Stimulated activated CD8-positive, alpha-beta memory T cell treated with anti-CD3 and anti-CD28 coated beads, Interleukin-2, amount 100 ng/mL, for 1 hour (primary cell): ENCODE data around the gene CAGE1.
"Not testable (repeated sequence)": the region's sequence is repeated elsewhere in the genome, so short reads cannot be mapped to it uniquely, and the experiment has no call there.

Experiments used
- DNase-seq, 2 donors: peaks; one replicate each; pipeline ENCODE4 v3.0.0-alpha.2; 2020; ENCODE audit warnings: low read depth in 2 of 2

The CAGE1 gene

GRCh38 chr6:7339007-7339732 is 50.4 kb downstream of the CAGE1 start:
- not testable (repeated sequence) for DNase-seq

- no peak for DNase-seq
Observed at GRCh38 chr6:7338031-7338430, 51.5 kb downstream of the CAGE1 start.

GRCh38 chr6:7335519-7335918 is 54.0 kb downstream of the CAGE1 start:
- no peak for DNase-seq

GRCh38 chr6:7334685-7335084 is 54.9 kb downstream of the CAGE1 start:
- no peak for DNase-seq

- DNase-seq = no peak
Observed at GRCh38 chr6:7332090-7332745, 57.3 kb downstream of the CAGE1 start.

GRCh38 chr6:7331452-7331851 is 58.1 kb downstream of the CAGE1 start:
- DNase-seq = no peak

GRCh38 chr6:7328243-7328642 is 61.3 kb downstream of the CAGE1 start:
- DNase-seq = no peak

GRCh38 chr6:7325750-7326149 is 63.8 kb downstream of the CAGE1 start:
- no peak for DNase-seq

GRCh38 chr6:7324520-7324919 is 65.0 kb downstream of the CAGE1 start:
- DNase-seq = no peak

- no peak for DNase-seq
Observed at GRCh38 chr6:7323074-7323473, 66.5 kb downstream of the CAGE1 start.

GRCh38 chr6:7321866-7322265 is 67.7 kb downstream of the CAGE1 start:
- not testable (repeated sequence) for DNase-seq

GRCh38 chr6:7319406-7319805 is 70.1 kb downstream of the CAGE1 start:
- not testable (repeated sequence) for DNase-seq

- no peak for DNase-seq
Observed at GRCh38 chr6:7317538-7317937, 72.0 kb downstream of the CAGE1 start.

GRCh38 chr6:7316658-7317533 is 72.6 kb downstream of the CAGE1 start:
- no peak for DNase-seq

- no peak for DNase-seq
Observed at GRCh38 chr6:7315948-7316365, 73.6 kb downstream of the CAGE1 start.

GRCh38 chr6:7315087-7315947 is 74.2 kb downstream of the CAGE1 start:
- DNase-seq = not testable (repeated sequence)

GRCh38 chr6:7314414-7314813 is 75.1 kb downstream of the CAGE1 start:
- no peak for DNase-seq

GRCh38 chr6:7313505-7314165 is 75.9 kb downstream of the CAGE1 start:
- DNase-seq = no peak

- DNase-seq = peak; percentile 87 to 91
Observed at GRCh38 chr6:7312616-7313504, 76.7 kb downstream of the CAGE1 start, which contains the start of gene SSR1. Gene SSR1 (minus strand): TSS chr6:7313199. CDS start chr6:7313120, 79 bp downstream.
